Panc1 (cell line): ENCODE data around the gene CRADD.

Source experiments
- POLR2AphosphoS5 ChIP-seq: IDR thresholded peaks from 2 replicates; pipeline ENCODE4 v1.6.1; 2012; ENCODE audit warnings: mild to moderate bottlenecking, low read depth, low read length, moderate library complexity
- SIN3A ChIP-seq: IDR thresholded peaks from 2 replicates; pipeline ENCODE4 v1.6.1; 2012; ENCODE audit warnings: low read depth, mild to moderate bottlenecking, low read length, moderate library complexity, borderline replicate concordance; ENCODE audit not compliant: insufficient read depth
- TCF7L2 ChIP-seq: IDR thresholded peaks from 2 replicates; pipeline ENCODE4 v1.6.1; 2011; ENCODE audit warnings: mild to moderate bottlenecking, low read depth, low read length, inconsistent platforms
- TF ChIP-seq, protein P1 (sequence below): fragments of 450-650 bp; IDR thresholded peaks from 2 replicates; pipeline ENCODE4 v1.5.1; 2017; ENCODE audit warnings: mild to moderate bottlenecking
- TF ChIP-seq, protein P2 (sequence below), 2 experiments: IDR thresholded peaks; 2 replicates each; pipeline ENCODE4 v1.6.1; 2011 to 2012; ENCODE audit warnings: low read depth in 2 of 2, control low read depth in 1 of 2, low read length in 1 of 2, mild to moderate bottlenecking in 1 of 2, moderate library complexity in 1 of 2; ENCODE audit not compliant: insufficient read depth in 1 of 2

DNA sequence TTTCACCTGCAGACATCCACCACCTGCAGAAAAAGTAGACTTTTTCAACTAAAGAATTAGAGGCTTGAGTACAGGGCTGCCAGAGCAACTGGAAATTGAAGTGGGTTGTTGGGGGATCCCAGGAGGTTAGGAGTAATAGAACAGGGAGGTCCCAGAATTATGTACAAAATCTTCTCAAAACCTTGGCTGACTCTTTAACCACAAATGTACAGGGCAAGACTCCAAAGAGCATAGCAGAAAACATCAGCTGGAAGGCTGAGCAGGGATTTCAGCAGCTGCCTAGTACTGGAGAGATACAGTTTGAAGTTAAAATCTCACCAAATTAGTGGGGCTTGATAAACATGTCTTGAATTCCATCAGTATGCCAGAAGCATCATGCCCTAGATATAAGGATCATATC is 191.6 kb downstream of the CRADD start:
- TF ChIP-seq, protein P1, sequence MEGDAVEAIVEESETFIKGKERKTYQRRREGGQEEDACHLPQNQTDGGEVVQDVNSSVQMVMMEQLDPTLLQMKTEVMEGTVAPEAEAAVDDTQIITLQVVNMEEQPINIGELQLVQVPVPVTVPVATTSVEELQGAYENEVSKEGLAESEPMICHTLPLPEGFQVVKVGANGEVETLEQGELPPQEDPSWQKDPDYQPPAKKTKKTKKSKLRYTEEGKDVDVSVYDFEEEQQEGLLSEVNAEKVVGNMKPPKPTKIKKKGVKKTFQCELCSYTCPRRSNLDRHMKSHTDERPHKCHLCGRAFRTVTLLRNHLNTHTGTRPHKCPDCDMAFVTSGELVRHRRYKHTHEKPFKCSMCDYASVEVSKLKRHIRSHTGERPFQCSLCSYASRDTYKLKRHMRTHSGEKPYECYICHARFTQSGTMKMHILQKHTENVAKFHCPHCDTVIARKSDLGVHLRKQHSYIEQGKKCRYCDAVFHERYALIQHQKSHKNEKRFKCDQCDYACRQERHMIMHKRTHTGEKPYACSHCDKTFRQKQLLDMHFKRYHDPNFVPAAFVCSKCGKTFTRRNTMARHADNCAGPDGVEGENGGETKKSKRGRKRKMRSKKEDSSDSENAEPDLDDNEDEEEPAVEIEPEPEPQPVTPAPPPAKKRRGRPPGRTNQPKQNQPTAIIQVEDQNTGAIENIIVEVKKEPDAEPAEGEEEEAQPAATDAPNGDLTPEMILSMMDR: no peak
- TF ChIP-seq, protein P2, sequence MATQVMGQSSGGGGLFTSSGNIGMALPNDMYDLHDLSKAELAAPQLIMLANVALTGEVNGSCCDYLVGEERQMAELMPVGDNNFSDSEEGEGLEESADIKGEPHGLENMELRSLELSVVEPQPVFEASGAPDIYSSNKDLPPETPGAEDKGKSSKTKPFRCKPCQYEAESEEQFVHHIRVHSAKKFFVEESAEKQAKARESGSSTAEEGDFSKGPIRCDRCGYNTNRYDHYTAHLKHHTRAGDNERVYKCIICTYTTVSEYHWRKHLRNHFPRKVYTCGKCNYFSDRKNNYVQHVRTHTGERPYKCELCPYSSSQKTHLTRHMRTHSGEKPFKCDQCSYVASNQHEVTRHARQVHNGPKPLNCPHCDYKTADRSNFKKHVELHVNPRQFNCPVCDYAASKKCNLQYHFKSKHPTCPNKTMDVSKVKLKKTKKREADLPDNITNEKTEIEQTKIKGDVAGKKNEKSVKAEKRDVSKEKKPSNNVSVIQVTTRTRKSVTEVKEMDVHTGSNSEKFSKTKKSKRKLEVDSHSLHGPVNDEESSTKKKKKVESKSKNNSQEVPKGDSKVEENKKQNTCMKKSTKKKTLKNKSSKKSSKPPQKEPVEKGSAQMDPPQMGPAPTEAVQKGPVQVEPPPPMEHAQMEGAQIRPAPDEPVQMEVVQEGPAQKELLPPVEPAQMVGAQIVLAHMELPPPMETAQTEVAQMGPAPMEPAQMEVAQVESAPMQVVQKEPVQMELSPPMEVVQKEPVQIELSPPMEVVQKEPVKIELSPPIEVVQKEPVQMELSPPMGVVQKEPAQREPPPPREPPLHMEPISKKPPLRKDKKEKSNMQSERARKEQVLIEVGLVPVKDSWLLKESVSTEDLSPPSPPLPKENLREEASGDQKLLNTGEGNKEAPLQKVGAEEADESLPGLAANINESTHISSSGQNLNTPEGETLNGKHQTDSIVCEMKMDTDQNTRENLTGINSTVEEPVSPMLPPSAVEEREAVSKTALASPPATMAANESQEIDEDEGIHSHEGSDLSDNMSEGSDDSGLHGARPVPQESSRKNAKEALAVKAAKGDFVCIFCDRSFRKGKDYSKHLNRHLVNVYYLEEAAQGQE (IDR thresholded peaks at IDR 0.05; ENCODE audit: insufficient read depth in 1 of 2, low read depth in 2 of 2, low read length in 1 of 2): no peak
- TF ChIP-seq POLR2AphosphoS5: no peak
- no peak for TF ChIP-seq TCF7L2
- TF ChIP-seq SIN3A: no peak
